Hematopoietic multipotent progenitor cell treated with erythropoietin and hydrocortisone succinate and interleukin-3 and kit ligand, for 4 days (in vitro differentiated cells): Measurements from ENCODE around the gene CWH43.
"Not testable (repeated sequence)": the region's sequence is repeated elsewhere in the genome, so short reads cannot be mapped to it uniquely, and the experiment has no call there.

Experiments
- DNase-seq: peaks from one replicate; pipeline ENCODE4 v3.0.0-alpha.2; 2015

Gene CWH43

GRCh38 chr4:48985976-48986653 is at the start of gene CWH43:
CWH43 (plus strand) TSS chr4:48986275; CDS start chr4:48986430, 155 bp downstream.
- peak; percentile 17 for DNase-seq

GRCh38 chr4:48937033-48937432 is 49.0 kb upstream of the CWH43 start:
- no peak for DNase-seq

- no peak for DNase-seq
Measured at GRCh38 chr4:48938831-48939230, 47.2 kb upstream of the CWH43 start.

- DNase-seq: no peak
Measured at GRCh38 chr4:48939785-48940184, 46.3 kb upstream of the CWH43 start.

- DNase-seq: peak; percentile 10
Measured at GRCh38 chr4:48943387-48943786, 42.7 kb upstream of the CWH43 start.

GRCh38 chr4:48944252-48944651 is 41.8 kb upstream of the CWH43 start:
- DNase-seq: no peak

- DNase-seq: peak; percentile 54
Measured at GRCh38 chr4:48944756-48945241, 41.3 kb upstream of the CWH43 start.

- DNase-seq: no peak
Measured at GRCh38 chr4:48945981-48946380, 40.1 kb upstream of the CWH43 start.

GRCh38 chr4:48947731-48948130 is 38.3 kb upstream of the CWH43 start:
- DNase-seq: no peak

GRCh38 chr4:48949086-48949485 is 37.0 kb upstream of the CWH43 start:
- DNase-seq: no peak

GRCh38 chr4:48949518-48950219 is 36.4 kb upstream of the CWH43 start:
- no peak for DNase-seq

- no peak for DNase-seq
Measured at GRCh38 chr4:48954314-48954713, 31.8 kb upstream of the CWH43 start.

GRCh38 chr4:48957366-48957765 is 28.7 kb upstream of the CWH43 start:
- DNase-seq: not testable (repeated sequence)

- DNase-seq: no peak
Measured at GRCh38 chr4:48958582-48958981, 27.5 kb upstream of the CWH43 start.

GRCh38 chr4:48960988-48961635 is 25.0 kb upstream of the CWH43 start:
- no peak for DNase-seq

- no peak for DNase-seq
Measured at GRCh38 chr4:48962636-48963035, 23.4 kb upstream of the CWH43 start.

GRCh38 chr4:48963042-48963679 is 22.9 kb upstream of the CWH43 start:
- DNase-seq: peak; percentile 95

GRCh38 chr4:48967101-48967500 is 19.0 kb upstream of the CWH43 start:
- no peak for DNase-seq

GRCh38 chr4:48967631-48968030 is 18.4 kb upstream of the CWH43 start:
- no peak for DNase-seq

- no peak for DNase-seq
Measured at GRCh38 chr4:48968814-48969213, 17.3 kb upstream of the CWH43 start.

GRCh38 chr4:48970471-48970921 is 15.6 kb upstream of the CWH43 start:
- no peak for DNase-seq

- DNase-seq: no peak
Measured at GRCh38 chr4:48974979-48975640, 11.0 kb upstream of the CWH43 start.

GRCh38 chr4:48976041-48976440 is 10.0 kb upstream of the CWH43 start:
- DNase-seq: no peak
